ENCODE results near the gene HIP1.

DNA sequence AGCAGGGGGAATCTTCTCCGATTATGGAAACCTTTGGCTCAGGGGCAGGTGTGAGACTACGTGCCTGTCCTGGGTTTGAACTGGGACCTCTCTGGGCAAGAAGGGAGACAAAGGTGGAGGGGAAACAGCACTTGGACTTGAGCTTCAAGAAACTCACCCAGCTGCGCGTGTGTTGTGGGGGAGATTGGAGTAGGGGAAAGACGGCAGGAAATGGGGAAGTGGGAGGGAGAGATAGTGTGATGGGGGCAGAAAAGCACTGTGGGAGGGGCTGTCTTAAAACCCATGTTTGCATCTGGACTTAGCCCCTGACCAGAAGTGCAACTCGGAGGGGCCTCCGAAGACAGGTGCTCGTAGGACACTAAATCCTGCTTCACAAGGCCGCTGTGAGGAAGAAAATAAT is 107.0 kb downstream of the HIP1 start:
- no peak for TF ChIP-seq BHLHE40 (IDR thresholded peaks at IDR 0.05; ENCODE audit: borderline replicate concordance)
- no peak for TF ChIP-seq HDGF (IDR thresholded peaks at IDR 0.05; ENCODE audit: borderline replicate concordance)
- no peak for TF ChIP-seq FOXA1 (IDR thresholded peaks at IDR 0.05)
- TF ChIP-seq ELF4 (IDR thresholded peaks at IDR 0.05) = no peak
- no peak for TF ChIP-seq NFRKB (IDR thresholded peaks at IDR 0.05)
- TF ChIP-seq TARDBP (IDR thresholded peaks at IDR 0.05) = no peak
- TF ChIP-seq ZNF384 (IDR thresholded peaks at IDR 0.05) = no peak
- no peak for TF ChIP-seq SP1 (IDR thresholded peaks at IDR 0.05)
- no peak for TF ChIP-seq SUZ12 (IDR thresholded peaks at IDR 0.05)
- no peak for TF ChIP-seq FOXM1 (IDR thresholded peaks at IDR 0.05; ENCODE audit: borderline replicate concordance)

All from HEK293T (cell line).